ENCODE results near the gene BMPR1A. TPM values are rescaled to one million over a fixed set of nuclear protein-coding genes. Genes with fewer than 3 reads are reported as not detected.

BMPR1A gene
- polyA plus RNA-seq, 2 of the 4 experiments (the other 2 are of a cell fraction): 25.5 to 39.0 TPM

- POLR2A ChIA-PET: no interaction called here
- no peak overlapping the region for H3K4me3 ChIP-seq
- no peaks in the 10 kb centered on the region for H3K9me3 ChIP-seq
- H3K4me1 ChIP-seq: peaks cover 10% of the 10 kb centered on the region
- FAIRE-seq (no peak), DNase-seq (ENCODE audit: low read depth in 1 of 2, low spot score in 1 of 2) (no peak), ATAC-seq (no peak; a peak in 1 of 6 replicates)
- H3K27ac ChIP-seq: no peak overlapping the region
- no peak overlapping the region for H3K4me2 ChIP-seq
- CTCF ChIA-PET: no interaction called here
- 83% methylated on average over 4 of the region's 4 CpGs for WGBS (ENCODE audit: missing lambda C conversion rate)
- TF ChIP-seq SMC3 (IDR thresholded peaks at IDR 0.05) (no peak), RNF2 (IDR thresholded peaks at IDR 0.05; ENCODE audit: borderline replicate concordance, low read depth) (no peak), HEYL (CRISPR knock-in tag; IDR thresholded peaks at IDR 0.05) (no peak), EP300 (IDR thresholded peaks at IDR 0.05) (no peak), EHMT2 (IDR thresholded peaks at IDR 0.05; ENCODE audit: low read depth) (no peak), FOSB (CRISPR knock-in tag; IDR thresholded peaks at IDR 0.05) (no peak), ZC3H11A (IDR thresholded peaks at IDR 0.05) (no peak), NPAS2 (CRISPR knock-in tag; IDR thresholded peaks at IDR 0.05; ENCODE audit: borderline replicate concordance) (no peak), MAZ (IDR thresholded peaks at IDR 0.05; ENCODE audit: borderline replicate concordance, low read depth, low read length) (no peak), CBX8 (IDR thresholded peaks at IDR 0.05) (no peak), JUN (IDR thresholded peaks at IDR 0.05) (no peak)
Measured at GRCh38 chr10:86824151-86824550, 67.7 kb downstream of the BMPR1A start.

- ChIA-PET POLR2A (no interaction called here), CTCF (no interaction called here)
- Histone ChIP-seq H3K4me3 (no peak overlapping the region), H3K4me2 (no peak overlapping the region), H3K9me3 (no peaks in the 10 kb centered on the region), H3K4me1 (peaks cover 20% of the 10 kb centered on the region), H3K27ac (no peak overlapping the region)
- 77% methylated on average over 2 of the region's 2 CpGs for WGBS (ENCODE audit: missing lambda C conversion rate)
- FAIRE-seq (no peak), DNase-seq (ENCODE audit: low read depth in 1 of 2, low spot score in 1 of 2) (no peak), ATAC-seq (no peak)
- TF ChIP-seq SREBF2 (IDR thresholded peaks at IDR 0.05): no peak
- no peak for TF ChIP-seq BHLHE40 (IDR thresholded peaks at IDR 0.05; ENCODE audit: low read depth, low read length)
- TF ChIP-seq, protein P1, sequence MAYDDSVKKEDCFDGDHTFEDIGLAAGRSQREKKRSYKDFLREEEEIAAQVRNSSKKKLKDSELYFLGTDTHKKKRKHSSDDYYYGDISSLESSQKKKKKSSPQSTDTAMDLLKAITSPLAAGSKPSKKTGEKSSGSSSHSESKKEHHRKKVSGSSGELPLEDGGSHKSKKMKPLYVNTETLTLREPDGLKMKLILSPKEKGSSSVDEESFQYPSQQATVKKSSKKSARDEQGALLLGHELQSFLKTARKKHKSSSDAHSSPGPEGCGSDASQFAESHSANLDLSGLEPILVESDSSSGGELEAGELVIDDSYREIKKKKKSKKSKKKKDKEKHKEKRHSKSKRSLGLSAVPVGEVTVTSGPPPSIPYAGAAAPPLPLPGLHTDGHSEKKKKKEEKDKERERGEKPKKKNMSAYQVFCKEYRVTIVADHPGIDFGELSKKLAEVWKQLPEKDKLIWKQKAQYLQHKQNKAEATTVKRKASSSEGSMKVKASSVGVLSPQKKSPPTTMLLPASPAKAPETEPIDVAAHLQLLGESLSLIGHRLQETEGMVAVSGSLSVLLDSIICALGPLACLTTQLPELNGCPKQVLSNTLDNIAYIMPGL (CRISPR knock-in tag; IDR thresholded peaks at IDR 0.05; ENCODE audit: borderline replicate concordance): no peak
- TF ChIP-seq ZFP36 (IDR thresholded peaks at IDR 0.05; ENCODE audit: borderline replicate concordance, partially characterized antibody): no peak
- no peak for TF ChIP-seq CHD4 (IDR thresholded peaks at IDR 0.05; ENCODE audit: borderline replicate concordance)
- TF ChIP-seq FOSL2 (IDR thresholded peaks at IDR 0.05): no peak
- TF ChIP-seq FOSL2 (CRISPR knock-in tag; IDR thresholded peaks at IDR 0.05): no peak
- no peak for TF ChIP-seq NR3C1 (IDR thresholded peaks at IDR 0.05)
- no peak for TF ChIP-seq RCOR1 (IDR thresholded peaks at IDR 0.05; ENCODE audit: low read depth, low read length)
- TF ChIP-seq RNF2 (IDR thresholded peaks at IDR 0.05; ENCODE audit: borderline replicate concordance, low read depth): no peak
- TF ChIP-seq, protein P2, sequence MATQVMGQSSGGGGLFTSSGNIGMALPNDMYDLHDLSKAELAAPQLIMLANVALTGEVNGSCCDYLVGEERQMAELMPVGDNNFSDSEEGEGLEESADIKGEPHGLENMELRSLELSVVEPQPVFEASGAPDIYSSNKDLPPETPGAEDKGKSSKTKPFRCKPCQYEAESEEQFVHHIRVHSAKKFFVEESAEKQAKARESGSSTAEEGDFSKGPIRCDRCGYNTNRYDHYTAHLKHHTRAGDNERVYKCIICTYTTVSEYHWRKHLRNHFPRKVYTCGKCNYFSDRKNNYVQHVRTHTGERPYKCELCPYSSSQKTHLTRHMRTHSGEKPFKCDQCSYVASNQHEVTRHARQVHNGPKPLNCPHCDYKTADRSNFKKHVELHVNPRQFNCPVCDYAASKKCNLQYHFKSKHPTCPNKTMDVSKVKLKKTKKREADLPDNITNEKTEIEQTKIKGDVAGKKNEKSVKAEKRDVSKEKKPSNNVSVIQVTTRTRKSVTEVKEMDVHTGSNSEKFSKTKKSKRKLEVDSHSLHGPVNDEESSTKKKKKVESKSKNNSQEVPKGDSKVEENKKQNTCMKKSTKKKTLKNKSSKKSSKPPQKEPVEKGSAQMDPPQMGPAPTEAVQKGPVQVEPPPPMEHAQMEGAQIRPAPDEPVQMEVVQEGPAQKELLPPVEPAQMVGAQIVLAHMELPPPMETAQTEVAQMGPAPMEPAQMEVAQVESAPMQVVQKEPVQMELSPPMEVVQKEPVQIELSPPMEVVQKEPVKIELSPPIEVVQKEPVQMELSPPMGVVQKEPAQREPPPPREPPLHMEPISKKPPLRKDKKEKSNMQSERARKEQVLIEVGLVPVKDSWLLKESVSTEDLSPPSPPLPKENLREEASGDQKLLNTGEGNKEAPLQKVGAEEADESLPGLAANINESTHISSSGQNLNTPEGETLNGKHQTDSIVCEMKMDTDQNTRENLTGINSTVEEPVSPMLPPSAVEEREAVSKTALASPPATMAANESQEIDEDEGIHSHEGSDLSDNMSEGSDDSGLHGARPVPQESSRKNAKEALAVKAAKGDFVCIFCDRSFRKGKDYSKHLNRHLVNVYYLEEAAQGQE (IDR thresholded peaks at IDR 0.05): no peak
- no peak for TF ChIP-seq MAZ (IDR thresholded peaks at IDR 0.05; ENCODE audit: borderline replicate concordance, low read depth, low read length)
- no peak for TF ChIP-seq FOSB (CRISPR knock-in tag; IDR thresholded peaks at IDR 0.05)
- TF ChIP-seq HOXB5 (CRISPR knock-in tag; IDR thresholded peaks at IDR 0.05): no peak
- no peak for TF ChIP-seq ESRRA (IDR thresholded peaks at IDR 0.05; ENCODE audit: borderline replicate concordance, low read length)
- no peak for TF ChIP-seq TP53 (CRISPR knock-in tag; IDR thresholded peaks at IDR 0.05)
- TF ChIP-seq, protein P3, sequence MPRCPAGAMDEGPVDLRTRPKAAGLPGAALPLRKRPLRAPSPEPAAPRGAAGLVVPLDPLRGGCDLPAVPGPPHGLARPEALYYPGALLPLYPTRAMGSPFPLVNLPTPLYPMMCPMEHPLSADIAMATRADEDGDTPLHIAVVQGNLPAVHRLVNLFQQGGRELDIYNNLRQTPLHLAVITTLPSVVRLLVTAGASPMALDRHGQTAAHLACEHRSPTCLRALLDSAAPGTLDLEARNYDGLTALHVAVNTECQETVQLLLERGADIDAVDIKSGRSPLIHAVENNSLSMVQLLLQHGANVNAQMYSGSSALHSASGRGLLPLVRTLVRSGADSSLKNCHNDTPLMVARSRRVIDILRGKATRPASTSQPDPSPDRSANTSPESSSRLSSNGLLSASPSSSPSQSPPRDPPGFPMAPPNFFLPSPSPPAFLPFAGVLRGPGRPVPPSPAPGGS (IDR thresholded peaks at IDR 0.05): no peak
- no peak for TF ChIP-seq HOXA7 (CRISPR knock-in tag; IDR thresholded peaks at IDR 0.05)
- TF ChIP-seq, protein P4, sequence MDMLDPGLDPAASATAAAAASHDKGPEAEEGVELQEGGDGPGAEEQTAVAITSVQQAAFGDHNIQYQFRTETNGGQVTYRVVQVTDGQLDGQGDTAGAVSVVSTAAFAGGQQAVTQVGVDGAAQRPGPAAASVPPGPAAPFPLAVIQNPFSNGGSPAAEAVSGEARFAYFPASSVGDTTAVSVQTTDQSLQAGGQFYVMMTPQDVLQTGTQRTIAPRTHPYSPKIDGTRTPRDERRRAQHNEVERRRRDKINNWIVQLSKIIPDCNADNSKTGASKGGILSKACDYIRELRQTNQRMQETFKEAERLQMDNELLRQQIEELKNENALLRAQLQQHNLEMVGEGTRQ (IDR thresholded peaks at IDR 0.05): no peak
- no peak for TF ChIP-seq HDAC2 (IDR thresholded peaks at IDR 0.05)
- TF ChIP-seq EP300 (IDR thresholded peaks at IDR 0.05): no peak
Measured at GRCh38 chr10:86825366-86825765, 68.9 kb downstream of the BMPR1A start.
